HG03571 (cell line): ENCODE data around the gene SHH.
"Not testable (repeated sequence)": the region's sequence is repeated elsewhere in the genome, so short reads cannot be mapped to it uniquely, and the experiment has no call there.

Experiments
- ATAC-seq: cut with Tn5 transposase; IDR thresholded peaks from one replicate; pipeline ENCODE4 v1.9.1; 2021; ENCODE audit not compliant: unreplicated experiment

The SHH gene

DNA sequence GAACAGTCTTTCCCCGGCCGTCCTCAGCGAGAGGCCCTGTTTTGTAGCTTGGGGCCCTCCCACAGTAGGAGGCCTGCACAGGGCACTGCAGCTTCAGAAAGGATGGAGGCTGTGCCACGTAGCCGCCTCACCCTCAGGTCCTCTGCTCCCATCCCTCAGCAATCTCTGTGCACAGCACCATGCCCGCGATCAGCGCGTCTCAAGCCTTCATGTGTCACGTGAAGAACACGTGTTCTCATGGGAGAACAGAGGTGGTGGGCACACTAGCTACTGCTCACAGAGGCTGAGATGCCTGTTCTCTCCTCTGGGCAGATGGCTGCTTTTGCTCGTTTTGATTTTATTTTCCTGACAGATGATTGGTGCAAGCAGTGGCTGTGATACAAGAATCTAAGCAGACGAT lies 8.5 kb upstream of the SHH start:
- ATAC-seq, result no peak

DNA sequence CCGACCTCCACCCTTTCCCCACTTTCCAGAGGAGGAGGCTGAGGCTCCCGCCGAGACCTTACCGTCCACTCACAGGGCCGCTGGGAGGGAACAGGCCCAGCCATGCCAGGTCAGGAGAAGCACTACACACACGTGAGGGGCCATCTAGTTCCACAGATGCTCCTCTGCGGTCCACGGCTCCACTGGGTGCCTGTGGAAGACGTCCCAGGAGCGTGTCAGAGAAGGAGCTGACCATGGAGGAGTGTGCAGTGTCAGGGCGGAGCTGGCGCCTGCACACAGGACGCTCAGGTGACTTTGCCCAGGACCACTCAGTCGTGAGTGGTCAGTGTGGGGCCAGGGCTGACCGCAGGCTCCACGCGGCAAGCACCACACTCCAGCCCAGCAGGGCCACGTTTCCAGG lies 8.0 kb upstream of the SHH start:
- ATAC-seq, result no peak

DNA sequence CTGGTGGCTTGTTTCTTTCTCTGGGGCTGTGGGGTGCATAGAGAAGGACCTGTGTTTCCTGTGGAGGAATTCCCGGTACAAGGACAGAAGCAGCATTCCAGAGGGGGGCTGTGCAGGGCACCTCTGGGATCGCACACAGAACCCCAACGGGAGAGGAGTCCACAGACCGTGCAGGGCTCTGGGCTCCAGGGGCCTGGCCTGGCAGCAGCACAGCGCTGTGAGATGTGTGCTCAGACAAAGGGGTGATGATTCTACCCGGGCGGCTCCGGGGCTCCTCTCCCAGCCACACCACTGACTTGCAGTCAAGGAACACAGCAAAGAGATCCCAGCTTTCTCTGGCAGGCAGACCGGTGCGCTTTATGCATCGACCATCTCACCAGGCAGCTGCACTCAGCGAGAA lies 6.9 kb upstream of the SHH start:
- no peak for ATAC-seq

DNA sequence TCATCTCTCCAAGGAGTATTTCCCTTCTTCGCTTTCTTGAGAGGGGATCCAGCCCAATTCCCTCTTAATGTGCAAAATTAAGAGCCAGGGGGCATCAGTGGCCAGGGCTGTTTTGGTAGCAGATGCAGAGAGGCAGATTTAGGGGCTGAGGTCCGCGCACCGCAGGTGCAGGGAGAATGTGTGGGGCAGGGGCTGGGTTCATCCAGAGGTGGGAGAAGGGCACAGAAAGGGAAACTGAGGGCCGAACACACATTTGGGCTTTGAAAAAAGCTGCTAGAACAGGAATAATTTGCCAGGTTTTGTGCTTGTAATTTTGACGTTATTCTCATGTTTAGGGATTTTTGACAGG lies 6.5 kb upstream of the SHH start:
- ATAC-seq, result no peak

DNA sequence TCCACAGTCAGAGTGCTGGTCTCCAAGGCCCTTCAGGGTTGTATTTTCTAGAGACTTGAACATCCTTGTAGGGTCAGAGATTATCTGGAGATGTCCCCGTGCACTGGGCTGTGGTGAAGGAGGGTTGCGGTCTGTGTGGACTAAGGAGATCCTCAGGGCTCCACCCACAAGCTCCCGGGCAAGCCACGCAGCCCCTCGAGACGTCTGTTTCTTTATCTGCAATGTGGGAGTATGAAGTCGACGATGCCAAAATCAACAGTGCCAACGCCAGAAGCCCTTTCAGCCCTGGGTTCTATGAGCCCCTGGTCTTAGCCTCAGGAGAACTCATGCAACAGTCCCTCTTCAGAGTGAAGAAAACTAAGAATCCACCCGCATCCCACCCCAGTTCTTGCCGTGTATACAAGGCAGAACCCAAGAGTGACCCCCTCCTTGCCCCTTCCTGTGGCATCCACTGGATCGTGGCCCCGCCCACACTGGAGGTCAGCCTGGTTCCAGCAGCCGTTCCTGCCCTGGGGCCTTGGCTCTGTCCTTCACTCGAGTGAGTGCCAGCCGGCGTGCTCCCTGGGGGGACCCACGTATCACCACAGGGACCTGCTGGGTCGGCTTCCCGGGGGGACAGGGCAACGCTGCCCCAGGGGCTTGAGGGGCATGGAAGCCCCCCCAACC lies 6.0 kb upstream of the SHH start:
- ATAC-seq, result no peak

DNA sequence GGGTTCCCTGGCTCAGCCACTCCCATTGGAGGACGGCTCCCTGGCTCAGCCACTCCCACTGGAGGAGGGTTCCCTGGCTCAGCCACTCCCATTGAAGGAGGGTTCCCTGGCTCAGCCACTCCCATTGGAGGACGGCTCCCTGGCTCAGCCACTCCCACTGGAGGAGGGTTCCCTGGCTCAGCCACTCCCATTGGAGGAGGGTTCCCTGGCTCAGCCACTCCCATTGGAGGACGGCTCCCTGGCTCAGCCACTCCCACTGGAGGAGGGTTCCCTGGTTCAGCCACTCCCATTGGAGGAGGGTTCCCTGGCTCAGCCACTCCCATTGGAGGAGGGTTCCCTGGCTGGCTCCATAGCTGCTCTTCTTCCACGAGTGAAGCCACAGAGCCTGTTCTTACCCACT lies 5.3 kb upstream of the SHH start:
- not testable (repeated sequence) for ATAC-seq

DNA sequence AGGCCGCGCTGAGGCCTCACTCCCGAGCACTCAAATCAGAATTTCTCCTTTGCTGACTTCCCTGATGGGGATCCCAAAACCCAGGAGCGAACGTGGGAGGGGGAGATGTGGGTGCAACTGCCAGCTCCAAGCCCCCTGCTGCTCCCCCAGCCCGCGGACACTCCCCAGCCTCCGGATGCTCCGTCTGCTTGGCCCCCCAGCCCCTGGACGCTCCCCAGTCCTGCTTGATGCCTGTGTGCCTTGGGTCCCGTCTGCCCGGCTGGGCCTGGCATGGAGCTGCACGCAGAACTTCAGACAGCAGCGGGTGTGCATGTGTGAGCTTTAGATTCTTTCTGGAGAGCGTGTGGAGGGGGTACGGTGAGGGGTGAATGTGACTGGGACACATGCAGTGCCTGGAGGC lies 4.7 kb upstream of the SHH start:
- ATAC-seq, result no peak

DNA sequence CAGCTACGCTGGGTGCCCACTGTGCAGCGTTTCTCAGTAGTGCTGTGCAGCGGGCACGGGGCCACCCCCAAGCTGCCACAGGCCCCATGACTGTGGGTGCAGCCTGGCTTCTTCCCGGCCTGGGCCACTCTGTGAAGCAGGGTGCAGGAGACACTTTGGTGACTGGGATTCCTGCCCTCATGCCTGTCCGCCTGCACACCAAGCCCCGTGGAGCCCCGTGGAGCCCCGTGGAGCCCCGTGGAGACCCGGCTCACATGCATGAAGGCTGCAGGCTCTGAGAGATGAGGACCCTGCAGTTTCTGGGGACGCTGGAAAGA lies 3.9 kb upstream of the SHH start:
- no peak for ATAC-seq

DNA sequence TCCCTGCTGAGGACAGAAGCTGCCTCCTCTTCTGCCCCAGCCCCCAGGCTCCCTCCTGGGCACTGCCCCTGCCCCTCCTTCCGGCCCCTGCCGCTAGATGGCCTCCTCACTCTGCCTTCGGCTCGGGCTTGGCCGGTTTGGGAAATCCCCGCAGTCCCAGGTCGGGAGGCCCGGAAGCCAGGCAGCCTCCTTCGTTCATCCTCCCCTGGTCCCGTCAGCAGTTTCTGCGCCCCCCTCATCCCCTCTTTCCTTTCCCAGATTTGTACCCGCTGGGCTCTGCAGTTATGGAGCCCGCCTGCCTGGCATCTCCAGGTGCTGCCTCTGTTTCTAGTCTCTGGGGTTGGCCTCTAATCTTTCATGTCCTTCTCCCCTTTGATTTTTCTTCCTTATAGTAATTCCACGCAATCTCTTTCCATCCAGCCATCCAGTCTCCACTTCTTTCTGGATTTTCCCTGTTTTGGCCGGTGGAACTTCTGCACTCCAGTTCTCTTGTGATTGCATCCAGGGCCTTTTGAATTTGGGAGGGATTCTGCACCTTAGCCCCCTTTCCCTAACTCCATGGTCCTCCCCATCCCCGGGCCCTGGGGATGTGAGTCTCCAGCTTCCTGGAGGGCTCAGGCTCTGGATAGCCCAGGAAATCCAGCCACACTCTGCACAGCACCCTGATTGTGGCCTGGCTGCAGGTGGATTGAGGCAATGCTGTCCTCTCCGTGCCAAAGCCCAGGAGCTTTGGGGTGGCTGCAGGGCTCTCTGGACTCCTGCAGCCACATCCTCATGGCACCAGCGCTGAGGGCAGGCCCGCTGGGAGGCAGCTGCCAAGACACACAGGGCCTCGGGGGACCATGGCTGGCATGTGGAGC lies 3.3 kb upstream of the SHH start:
- peak; percentile 81 for ATAC-seq

DNA sequence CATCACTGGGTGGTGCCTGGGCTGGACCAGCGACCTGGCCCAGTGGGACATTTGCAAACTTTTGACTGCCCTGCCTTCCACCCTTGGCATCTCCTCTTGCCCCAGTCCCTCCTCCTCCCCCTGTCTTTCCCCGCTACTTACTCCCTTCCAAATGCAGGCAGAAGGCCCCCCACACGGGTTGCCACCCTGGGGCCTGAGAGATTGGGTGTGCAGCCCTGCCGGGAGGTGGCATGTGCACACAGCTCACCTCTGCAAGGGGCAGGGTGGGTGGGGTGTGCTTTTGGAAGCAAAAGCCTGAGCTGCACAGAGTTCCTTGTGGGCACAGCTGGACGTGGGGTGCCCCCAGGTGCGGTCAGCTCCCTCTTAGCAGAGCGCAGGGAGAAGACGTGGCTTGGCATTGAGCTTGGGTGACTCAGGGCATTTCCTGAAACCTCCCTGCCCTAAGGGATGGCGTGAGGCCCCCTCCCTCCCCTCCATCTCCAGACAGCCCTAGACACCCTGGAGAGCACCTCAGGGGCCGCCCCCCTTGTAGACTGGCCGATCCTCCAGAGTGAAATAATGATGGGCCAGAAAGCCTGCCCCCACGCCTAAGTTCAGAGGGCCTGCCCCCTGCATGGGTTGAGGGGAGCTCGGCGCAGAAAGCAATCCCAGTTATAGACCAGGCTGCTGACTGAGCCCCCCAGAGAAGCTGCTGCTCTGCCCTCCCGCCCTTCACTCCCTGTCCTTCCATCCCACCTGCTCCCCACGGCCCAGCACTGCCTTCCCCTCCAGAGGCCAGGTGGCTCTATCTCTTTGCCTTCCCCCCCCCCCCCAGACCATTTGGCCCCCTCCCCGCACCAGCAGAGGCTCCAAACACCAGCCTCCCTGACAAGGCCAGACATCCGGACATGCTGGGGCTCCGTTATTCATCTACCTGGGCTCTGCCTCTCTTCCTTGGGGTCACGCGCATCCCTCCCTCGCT lies 2.3 kb upstream of the SHH start:
- no peak for ATAC-seq

DNA sequence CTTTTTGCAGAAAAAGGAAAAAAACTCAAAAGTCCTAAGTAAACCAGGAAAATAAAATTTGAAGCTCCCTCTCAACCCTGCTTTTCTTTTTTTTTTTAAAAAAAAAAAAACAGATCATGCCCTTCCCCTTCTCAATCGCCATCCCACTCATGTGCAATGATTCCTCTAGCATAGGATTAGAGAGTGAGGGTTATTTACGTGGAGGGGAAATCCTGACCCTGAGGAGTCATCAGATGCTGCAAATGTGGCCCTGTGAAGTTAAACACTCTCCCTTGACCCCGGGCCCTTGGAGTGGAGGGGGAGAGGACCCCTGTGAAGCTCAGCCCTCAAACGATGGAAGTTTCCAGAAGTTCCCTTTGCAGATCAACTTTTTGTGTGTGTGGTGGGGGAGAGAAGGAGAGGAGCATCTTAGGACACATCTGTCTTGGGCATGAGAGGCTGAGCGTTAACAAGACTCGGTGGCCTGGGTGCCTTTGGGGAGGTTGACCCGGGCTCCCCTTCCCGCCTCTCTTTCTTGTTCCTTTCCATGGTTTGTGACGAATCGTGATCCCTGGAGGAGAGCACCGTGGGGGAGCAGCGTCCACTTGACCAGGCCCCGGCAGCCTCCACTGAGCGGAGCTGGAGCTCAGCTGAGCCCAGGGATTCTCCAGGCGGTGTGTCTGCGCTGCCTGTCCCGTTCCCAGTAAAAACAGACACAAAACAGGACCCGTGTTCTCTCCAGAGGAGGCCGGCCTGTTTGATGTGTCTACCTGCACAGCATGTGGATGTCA lies 1.5 kb upstream of the SHH start:
- no peak for ATAC-seq

DNA sequence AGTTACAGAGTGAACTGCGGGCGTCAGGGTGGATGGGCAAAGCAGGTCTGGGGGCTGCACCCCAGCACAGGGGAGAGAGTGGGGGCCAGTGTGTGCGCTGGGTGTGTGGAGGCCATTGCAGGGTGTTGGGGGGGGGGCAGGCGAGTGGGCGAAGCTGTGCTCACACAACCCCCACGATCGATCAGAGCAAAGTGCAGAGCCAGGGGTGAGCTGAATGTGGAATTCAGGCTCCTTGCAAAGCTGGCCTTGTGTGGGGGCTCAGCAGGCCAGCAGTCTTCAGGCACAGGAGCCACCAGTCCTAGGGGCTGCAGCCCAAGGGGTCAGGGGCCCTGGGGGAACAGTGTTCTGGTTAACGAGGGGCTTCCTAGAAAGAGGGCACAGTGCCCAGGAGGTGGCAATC lies 862 bp upstream of the SHH start:
- ATAC-seq, result no peak

DNA sequence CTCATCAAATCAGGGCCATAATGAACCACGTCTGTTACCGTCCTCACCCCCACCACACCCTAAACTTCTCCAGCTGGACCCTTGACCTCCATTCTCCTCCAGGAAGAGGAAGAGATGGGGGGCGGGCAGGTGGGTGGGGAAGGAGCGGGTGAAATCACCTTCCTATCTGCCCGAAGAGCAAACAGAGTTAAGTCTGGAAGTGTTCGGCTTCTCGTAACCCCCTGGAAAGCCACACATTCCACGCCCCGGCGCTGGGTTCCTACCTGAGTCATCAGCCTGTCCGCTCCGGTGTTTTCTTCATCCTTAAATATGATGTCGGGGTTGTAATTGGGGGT lies 736 bp downstream of the SHH start:
- ATAC-seq, result no peak

DNA sequence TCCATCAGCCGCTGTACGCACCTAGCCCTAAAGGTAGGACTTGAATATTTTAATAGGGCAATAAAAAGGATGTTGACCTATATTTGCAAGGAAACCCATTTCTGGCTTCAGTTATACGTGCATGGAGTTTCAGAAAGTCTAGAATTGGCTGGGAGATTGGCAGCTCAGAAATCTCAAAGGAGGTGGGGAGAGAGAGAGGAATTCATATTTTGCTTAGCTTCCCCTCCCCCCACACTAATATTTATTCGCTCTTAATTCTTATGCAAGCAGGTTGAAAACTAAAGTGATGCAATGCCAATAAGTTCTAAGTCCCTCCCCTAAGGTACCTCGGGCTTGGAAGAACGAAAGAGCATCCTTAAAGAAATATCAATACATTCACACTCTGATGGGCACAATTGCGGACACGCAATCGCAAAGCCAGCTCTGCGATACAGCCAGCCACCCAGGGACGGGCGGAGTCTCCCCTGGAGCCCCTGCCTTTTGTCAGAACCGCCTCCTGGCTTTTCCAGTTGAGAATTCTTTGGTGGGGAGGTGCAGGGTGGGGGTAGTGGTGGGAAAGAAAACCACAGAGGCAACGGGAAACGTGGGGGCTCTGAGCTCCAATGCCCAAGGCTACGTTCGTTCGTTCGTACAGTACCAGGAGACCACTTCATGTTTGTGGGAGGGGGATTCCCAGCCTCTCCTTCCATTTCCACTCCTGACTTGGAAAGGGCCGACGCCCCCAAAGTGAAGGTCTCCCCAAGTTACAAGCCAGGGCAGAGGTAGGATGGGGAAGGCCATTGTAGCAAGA lies 1.3 kb downstream of the SHH start:
- ATAC-seq, result no peak

DNA sequence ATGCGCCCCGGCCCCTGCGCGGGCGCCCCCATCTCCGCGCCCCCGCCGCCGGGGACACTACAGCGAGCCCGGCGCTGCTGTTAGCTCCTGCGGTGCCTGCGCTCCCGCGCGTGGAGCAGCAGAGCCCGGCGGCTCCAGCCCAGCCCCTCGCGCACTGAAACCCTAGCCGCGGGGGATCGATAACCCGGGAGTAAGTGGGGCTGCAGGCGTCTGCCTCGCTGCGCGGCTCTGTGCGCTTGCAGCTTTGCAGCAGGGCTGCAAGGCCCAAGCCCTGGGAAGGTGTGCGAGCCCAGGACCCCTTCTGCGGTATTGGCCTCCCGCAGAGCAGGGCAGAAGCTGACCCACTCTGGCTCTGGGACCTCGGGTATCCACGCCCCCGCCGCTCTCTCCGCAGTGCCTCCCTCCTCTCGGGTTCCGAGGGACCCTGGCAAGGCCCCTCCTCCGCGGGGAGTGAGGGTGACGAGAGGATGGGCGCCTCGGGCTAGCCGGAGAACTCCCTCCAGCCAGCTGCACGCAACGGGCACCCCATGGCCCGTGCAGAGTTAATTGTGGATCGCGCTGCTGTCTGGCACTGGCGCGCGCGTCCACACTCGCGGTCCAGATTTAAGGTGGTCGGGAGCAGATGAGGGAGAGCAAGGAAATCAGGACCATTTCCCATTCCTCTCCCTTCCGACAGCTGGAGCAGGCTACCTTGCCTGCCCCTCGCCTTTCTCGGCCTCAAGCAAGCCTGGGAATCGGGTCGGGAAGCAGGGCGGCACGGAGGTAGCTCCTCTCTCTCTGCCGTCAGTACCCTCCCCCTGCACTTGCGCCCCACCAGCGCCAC lies 2.1 kb downstream of the SHH start:
- ATAC-seq, result no peak

DNA sequence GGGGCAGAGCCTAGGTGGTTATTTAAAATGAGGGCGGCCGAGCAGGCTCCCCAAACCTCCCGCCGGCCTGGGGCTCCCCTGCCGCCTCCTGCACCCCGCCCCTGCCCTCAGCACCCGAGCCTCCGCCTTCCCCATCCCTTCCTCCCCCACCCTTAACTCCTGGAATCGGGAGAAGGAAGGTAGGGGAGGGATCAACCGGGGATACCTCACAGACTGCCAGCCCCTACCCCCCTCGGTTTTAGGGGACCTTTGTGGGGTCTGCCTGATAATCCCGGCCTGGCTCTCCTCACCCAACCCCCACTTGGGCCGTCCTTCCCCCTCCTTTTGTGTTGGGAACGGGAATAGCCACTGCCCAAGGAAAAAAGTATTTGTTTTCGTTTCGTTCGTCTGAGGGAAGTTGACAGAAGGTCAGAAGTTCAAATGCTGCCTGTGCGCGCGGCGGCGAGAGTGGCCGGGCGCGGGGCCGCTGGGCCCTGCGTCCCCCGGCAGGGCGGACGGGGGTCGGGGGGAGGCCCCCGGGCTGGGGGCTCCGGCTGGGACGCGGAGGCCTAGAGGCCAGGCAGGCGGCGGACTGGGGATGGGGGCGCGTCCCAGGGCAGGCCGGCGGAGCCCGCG lies 2.8 kb downstream of the SHH start:
- no peak for ATAC-seq

DNA sequence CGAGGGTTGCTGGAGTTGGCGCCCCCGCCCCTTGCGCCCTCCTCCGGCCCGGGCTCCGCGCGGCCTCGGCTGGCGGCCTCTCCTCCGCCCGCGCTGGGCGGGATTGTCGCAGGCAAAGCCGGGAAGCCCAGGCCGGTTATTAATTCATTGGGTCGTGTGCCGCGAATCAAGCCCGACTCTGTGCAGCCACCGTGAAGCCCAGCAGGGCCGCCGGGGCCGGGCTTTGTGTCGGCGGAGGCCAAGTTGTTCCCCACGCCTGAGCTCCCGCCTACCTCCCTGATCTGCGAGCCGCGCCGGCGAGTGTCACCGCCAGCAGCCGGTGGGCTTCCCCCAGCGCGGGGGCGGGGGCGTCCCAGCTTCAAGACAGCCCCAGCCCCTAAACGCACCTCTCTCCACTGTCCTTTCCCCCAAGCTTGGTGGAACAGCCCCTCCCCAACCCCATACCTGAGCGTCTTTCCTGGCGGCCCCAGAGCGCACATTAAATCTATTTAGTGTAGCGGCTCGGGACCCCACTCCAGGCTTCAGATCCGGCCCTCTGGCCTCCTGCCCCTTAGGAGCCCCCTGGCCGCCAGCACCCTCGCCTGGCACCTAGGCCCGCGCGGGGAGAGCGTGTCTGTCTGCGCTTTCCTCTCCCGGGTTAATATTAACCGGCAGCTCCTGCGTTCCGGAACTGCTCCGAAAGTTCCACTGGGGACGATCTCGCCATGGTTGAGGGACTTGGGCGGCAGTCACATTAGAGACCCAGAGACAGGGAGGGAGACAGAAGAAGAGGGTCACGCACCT lies 3.5 kb downstream of the SHH start:
- ATAC-seq, result no peak

DNA sequence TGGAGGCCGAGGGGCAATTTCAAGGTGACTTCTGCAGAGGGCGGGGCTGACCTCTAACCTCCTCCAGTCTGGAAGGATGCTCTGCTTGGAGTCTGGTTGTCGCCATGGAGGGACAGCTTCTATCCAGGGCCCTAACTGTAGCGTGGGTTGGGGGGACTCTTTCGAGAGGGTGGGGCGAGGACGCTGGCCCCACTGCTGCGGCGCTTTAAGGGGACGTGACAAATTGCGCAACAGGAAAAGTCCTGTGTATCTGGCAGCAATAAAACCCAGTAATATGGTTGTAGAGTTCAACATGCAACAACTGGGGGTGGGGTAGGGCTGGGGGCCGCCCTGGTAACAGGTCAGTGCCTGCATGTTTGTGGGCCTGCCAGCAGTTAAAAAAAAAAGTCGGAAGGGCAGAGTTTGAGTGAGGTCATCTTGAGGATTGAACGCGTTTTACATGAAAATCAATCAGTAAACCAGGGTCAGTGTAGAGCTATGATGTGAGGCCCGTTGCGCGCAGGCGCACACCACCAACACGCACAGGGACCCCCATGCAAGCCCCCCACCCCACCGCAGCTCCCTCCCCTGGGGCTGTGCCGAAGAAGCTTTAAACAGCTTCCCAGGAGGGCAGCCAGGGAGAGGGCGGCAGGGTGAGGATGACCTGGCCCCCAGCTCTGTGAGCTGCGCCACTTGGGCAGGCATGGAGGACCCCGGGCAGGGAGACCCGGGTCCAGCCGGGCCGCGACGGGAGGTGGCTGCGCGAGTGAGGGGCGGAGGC lies 4.3 kb downstream of the SHH start:
- no peak for ATAC-seq
